Measurements from ENCODE around the gene SMC1A. TPM values are rescaled to one million over a fixed set of nuclear protein-coding genes. Genes with fewer than 3 reads are reported as not detected.

Gene SMC1A
- total RNA-seq, 1 experiment from 2014 or later, result 88.3 TPM

DNA sequence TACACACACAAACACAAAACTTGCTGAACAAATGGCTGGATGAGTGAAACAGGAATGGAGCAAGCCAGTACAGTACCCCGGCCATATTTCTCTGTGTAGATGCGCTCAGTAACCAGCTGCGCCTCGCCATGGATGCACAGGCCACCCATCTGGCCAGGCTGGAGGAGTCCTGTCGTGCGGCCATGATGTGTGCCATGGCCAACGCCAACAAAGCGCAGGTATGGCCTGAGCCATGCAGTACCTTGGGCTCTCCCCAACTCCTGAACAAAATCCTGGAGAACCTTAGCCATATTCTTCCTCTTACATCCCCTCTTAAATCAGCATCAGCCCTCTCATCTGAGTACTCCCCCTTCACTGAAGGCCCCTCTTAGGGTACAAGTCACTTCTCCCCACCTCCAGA lies 7.3 kb upstream of the SMC1A start (continued):
- TF ChIP-seq, protein P1, sequence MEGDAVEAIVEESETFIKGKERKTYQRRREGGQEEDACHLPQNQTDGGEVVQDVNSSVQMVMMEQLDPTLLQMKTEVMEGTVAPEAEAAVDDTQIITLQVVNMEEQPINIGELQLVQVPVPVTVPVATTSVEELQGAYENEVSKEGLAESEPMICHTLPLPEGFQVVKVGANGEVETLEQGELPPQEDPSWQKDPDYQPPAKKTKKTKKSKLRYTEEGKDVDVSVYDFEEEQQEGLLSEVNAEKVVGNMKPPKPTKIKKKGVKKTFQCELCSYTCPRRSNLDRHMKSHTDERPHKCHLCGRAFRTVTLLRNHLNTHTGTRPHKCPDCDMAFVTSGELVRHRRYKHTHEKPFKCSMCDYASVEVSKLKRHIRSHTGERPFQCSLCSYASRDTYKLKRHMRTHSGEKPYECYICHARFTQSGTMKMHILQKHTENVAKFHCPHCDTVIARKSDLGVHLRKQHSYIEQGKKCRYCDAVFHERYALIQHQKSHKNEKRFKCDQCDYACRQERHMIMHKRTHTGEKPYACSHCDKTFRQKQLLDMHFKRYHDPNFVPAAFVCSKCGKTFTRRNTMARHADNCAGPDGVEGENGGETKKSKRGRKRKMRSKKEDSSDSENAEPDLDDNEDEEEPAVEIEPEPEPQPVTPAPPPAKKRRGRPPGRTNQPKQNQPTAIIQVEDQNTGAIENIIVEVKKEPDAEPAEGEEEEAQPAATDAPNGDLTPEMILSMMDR (IDR thresholded peaks at IDR 0.05 in 2 of 3, conservative IDR thresholded peaks at IDR 0.05 in 1 of 3; ENCODE audit: borderline replicate concordance in 1 of 3, insufficient read depth in 1 of 3, low read depth in 2 of 3, low read length in 2 of 3), result no peak
- TF ChIP-seq POLR2AphosphoS5 (IDR thresholded peaks at IDR 0.05; ENCODE audit: low read depth, low read length), result no peak
- no peak for TF ChIP-seq ELF1 (IDR thresholded peaks at IDR 0.05; ENCODE audit: borderline replicate concordance, low read depth)

DNA sequence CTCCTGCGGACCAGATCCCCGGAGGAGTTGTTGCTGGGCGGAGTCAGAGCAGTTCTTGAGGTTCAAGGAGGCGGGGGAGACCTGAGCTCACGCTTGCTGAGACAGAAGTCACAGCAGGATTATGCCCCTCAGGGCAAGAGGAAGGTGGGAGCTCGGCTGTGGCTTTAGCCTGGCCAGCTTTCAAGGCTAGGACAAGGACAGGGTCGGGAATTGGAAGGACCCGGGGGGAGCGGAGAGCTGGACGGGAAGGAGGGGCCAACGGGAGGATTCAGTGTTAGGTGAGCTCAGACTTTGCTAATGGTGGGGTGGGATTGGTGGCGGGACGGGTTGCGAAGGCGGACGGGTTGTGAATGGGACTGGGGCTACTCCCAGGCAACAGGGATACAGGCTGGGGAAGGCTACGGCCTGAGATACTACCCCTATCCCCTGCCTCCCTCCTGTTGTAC lies 430 bp upstream of the SMC1A start, which contains the start of gene RIBC1:
TSS of gene RIBC1 (plus strand) at position 13 of the 446 bp plus-strand sequence. CDS start 3,404 bp downstream, outside the sequence.
- intact Hi-C loops (cut with micrococcal nuclease), result no loop called here
- ATAC-seq, result peak; percentile 6; the same call in 1 of the 2 replicates
- H2AFZ ChIP-seq (ENCODE audit: low read depth, low read length, poor library complexity, severe bottlenecking), result no peak within 1 kb of the TSS

More for the DNA sequence above, 430 bp upstream of the SMC1A start, which contains the start of gene RIBC1:
- ChIA-PET RAD21 (ENCODE audit: low non-redundant PET in 1 of 2, low total read pairs in 2 of 2, uncharacterized antibody in 2 of 2, unreplicated experiment in 2 of 2) (no interaction called here), POLR2A (interaction anchor here (0.9 to 1.9 kb wide), 8 partner anchors 10 to 261 kb away, joined by 3 to 11 read pairs (median 4); no protein-coding TSS in a partner anchor), CTCF (interaction anchor here (0.8 to 1.8 kb wide), 3 partner anchors 9 to 110 kb away, joined by 3 to 5 read pairs (median 4); no protein-coding TSS in a partner anchor)
- H3K4me1 ChIP-seq (ENCODE audit: control insufficient read depth in 1 of 2, insufficient read depth in 2 of 2, low read length in 2 of 2), result peaks cover 8 to 17% of the 10 kb centered on the region in 2 experiments
- no peaks in the 10 kb centered on the region for H3K36me3 ChIP-seq (ENCODE audit: control insufficient read depth in 1 of 2, insufficient read depth in 2 of 2, low read length in 2 of 2)
- H3K9me3 ChIP-seq (ENCODE audit: control insufficient read depth in 1 of 2, insufficient read depth in 1 of 2, low read depth in 1 of 2, low read length in 2 of 2), result no peaks in the 10 kb centered on the region
- no peaks in the 10 kb centered on the region for H4K20me1 ChIP-seq (ENCODE audit: insufficient read depth)
- TF ChIP-seq JUND (IDR thresholded peaks at IDR 0.05), result no peak
- TF ChIP-seq CEBPB (IDR thresholded peaks at IDR 0.05; ENCODE audit: low read depth), result no peak
- TF ChIP-seq, protein P2, sequence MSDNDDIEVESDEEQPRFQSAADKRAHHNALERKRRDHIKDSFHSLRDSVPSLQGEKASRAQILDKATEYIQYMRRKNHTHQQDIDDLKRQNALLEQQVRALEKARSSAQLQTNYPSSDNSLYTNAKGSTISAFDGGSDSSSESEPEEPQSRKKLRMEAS (IDR thresholded peaks at IDR 0.05), result no peak
- no peak for TF ChIP-seq RAD21 (IDR thresholded peaks at IDR 0.05; ENCODE audit: low read depth)
- no peak for TF ChIP-seq SRF (IDR thresholded peaks at IDR 0.05; ENCODE audit: low read depth)
- TF ChIP-seq, protein P3, sequence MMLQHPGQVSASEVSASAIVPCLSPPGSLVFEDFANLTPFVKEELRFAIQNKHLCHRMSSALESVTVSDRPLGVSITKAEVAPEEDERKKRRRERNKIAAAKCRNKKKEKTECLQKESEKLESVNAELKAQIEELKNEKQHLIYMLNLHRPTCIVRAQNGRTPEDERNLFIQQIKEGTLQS (IDR thresholded peaks at IDR 0.05), result no peak
- TF ChIP-seq TCF7L2 (IDR thresholded peaks at IDR 0.05; ENCODE audit: borderline replicate concordance, extremely low read depth, insufficient read depth, insufficient read length), result no peak
- TF ChIP-seq ELF1 (IDR thresholded peaks at IDR 0.05; ENCODE audit: borderline replicate concordance, low read depth), result no peak
- no peak for TF ChIP-seq SP1 (IDR thresholded peaks at IDR 0.05; ENCODE audit: low read depth)
- TF ChIP-seq FOSL1 (IDR thresholded peaks at IDR 0.05; ENCODE audit: low read depth), result no peak
- no peak for TF ChIP-seq POLR2AphosphoS5 (IDR thresholded peaks at IDR 0.05; ENCODE audit: low read depth, low read length)
- TF ChIP-seq EZH2phosphoT487 (IDR thresholded peaks at IDR 0.05; ENCODE audit: borderline replicate concordance), result no peak
- DNase-seq (ENCODE audit: low read depth, low spot score), result no peak
- peak within 1 kb of the TSS; percentile 87 for H3K4me2 ChIP-seq (ENCODE audit: low read length)
- peaks cover 40% of the 10 kb centered on the region for H3K79me2 ChIP-seq (ENCODE audit: insufficient read depth, low read length)
- no TSS peak for BruUV-seq (replicated peaks)
- H3K27me3 ChIP-seq (ENCODE audit: insufficient read depth, low read length), result no peaks in the 10 kb centered on the region
- peak within 1 kb of the TSS; percentile 89 for H3K9ac ChIP-seq (ENCODE audit: low read length)
- H3K9me2 ChIP-seq (ENCODE audit: insufficient read depth), result no peaks in the 10 kb centered on the region
- H3K4me3 ChIP-seq (replicated peaks in 1 of 2; ENCODE audit: low read depth in 1 of 2, low read length in 2 of 2), result peak within 1 kb of the TSS; percentile 73 to 85
- H3K27ac ChIP-seq (ENCODE audit: low read depth, low read length), result peak within 1 kb of the TSS; percentile 92
